Panc1 (cell line): ENCODE results near the gene TNS2. TPM values are rescaled to one million over a fixed set of nuclear protein-coding genes. Genes with fewer than 3 reads are reported as not detected.

Experiments
- ATAC-seq: fragments of 200-7000 bp; cut with Tn5 transposase; 2 replicates; pipeline ENCODE4 v1.9.1; 2020; ENCODE audit warnings: mild to moderate bottlenecking, moderate library complexity
- BruUV-seq: library from RNA; stranded (reverse); fragments of 400-500 nt; replicated peaks from 2 replicates; lab custom pipeline; 2021; lab: Mats Ljungman, UMichigan
- CTCF ChIA-PET: fragments of 300-600 bp; sonication (Branson Sonifier 250); formaldehyde crosslinking; loops from one replicate; lab custom pipeline; 2022; ENCODE audit warnings: antibody characterized with exemption; lab: Charles Lee
- POLR2A ChIA-PET: fragments of 300-600 bp; sonication (Branson Sonifier 250); formaldehyde crosslinking; loops from one replicate; lab custom pipeline; 2022; ENCODE audit warnings: antibody characterized with exemption; lab: Charles Lee
- DNase-seq: peaks from one replicate; pipeline ENCODE4 v3.0.0-alpha.2; 2010; ENCODE audit warnings: low read depth, low spot score
- H3K27ac ChIP-seq: 2 replicates; pipeline ENCODE4 v1.5.1; 2011; ENCODE audit warnings: mild to moderate bottlenecking, low read length, inconsistent platforms
- H3K27me3 ChIP-seq: fragments of 200-500 bp; sonication (Bioruptor generic); 2 replicates; pipeline ENCODE4 v1.6.0; 2014; ENCODE audit warnings: low read length, inconsistent platforms; ENCODE audit not compliant: control insufficient read depth, insufficient read depth
- H3K36me3 ChIP-seq: fragments of 200-500 bp; sonication (Bioruptor generic); 2 replicates; pipeline ENCODE4 v1.5.1; 2014; ENCODE audit warnings: inconsistent platforms, mild to moderate bottlenecking, low read length, moderate library complexity; ENCODE audit not compliant: control insufficient read depth, insufficient read depth
- H3K4me1 ChIP-seq: 2 replicates; pipeline ENCODE4 v1.5.1; 2011; ENCODE audit warnings: inconsistent platforms, mild to moderate bottlenecking, low read length, moderate library complexity; ENCODE audit not compliant: control insufficient read depth, insufficient read depth
- H3K4me3 ChIP-seq, 2 experiments: 2 replicates each; pipeline ENCODE4 v1.5.1; 2011 to 2012; ENCODE audit warnings: low read depth in 2 of 2, low read length in 2 of 2, mild to moderate bottlenecking in 2 of 2, inconsistent platforms in 1 of 2, moderate library complexity in 1 of 2
- H3K9me3 ChIP-seq: fragments of 200-500 bp; sonication (Bioruptor generic); 2 replicates; pipeline ENCODE4 v1.5.1; 2014; ENCODE audit warnings: low read depth, mild to moderate bottlenecking, inconsistent platforms, low read length, moderate library complexity; ENCODE audit not compliant: control insufficient read depth, insufficient read depth
- CTCF ChIP-seq: fragments of 450-650 bp; IDR thresholded peaks from 2 replicates; pipeline ENCODE4 v1.5.1; 2017; ENCODE audit warnings: mild to moderate bottlenecking
- POLR2AphosphoS5 ChIP-seq: IDR thresholded peaks from 2 replicates; pipeline ENCODE4 v1.6.1; 2012; ENCODE audit warnings: mild to moderate bottlenecking, low read depth, low read length, moderate library complexity
- REST ChIP-seq, 2 experiments: IDR thresholded peaks; 2 replicates each; pipeline ENCODE4 v1.6.1; 2011 to 2012; ENCODE audit warnings: low read depth in 2 of 2, control low read depth in 1 of 2, low read length in 1 of 2, mild to moderate bottlenecking in 1 of 2, moderate library complexity in 1 of 2; ENCODE audit not compliant: insufficient read depth in 1 of 2
- SIN3A ChIP-seq: IDR thresholded peaks from 2 replicates; pipeline ENCODE4 v1.6.1; 2012; ENCODE audit warnings: low read depth, mild to moderate bottlenecking, low read length, moderate library complexity, borderline replicate concordance; ENCODE audit not compliant: insufficient read depth
- TCF7L2 ChIP-seq: IDR thresholded peaks from 2 replicates; pipeline ENCODE4 v1.6.1; 2011; ENCODE audit warnings: mild to moderate bottlenecking, low read depth, low read length, inconsistent platforms
- in situ Hi-C: cut with HindIII; loops from 2 replicates; pipeline ENCODE4 v1.10.0; 2016; ENCODE audit warnings: low sequenced_read_pairs, low pct_unique_long_range_greater_than_20kb
- intact Hi-C: fragments of 100-400 bp; cut with micrococcal nuclease; formaldehyde crosslinking; loops from one replicate; pipeline ENCODE4 v1.10.0; 2022; ENCODE audit not compliant: unreplicated experiment
- total RNA-seq: library from RNA; stranded (reverse); gene quantifications from one replicate; pipeline ENCODE4 v1.2.1, GENCODE V29; 2021; ENCODE audit not compliant: unreplicated experiment

The TNS2 gene
- total RNA-seq, 1 experiment from 2014 or later, result 48.1 TPM

- H3K4me1 ChIP-seq, result peaks cover 5% of the 10 kb centered on the region
- in situ Hi-C loops (no loop called here), intact Hi-C loops (loop anchor here (1.0 to 10.0 kb wide), 2 partner anchors 33 to 89 kb away; no protein-coding TSS in a partner anchor)
- no TSS peak for BruUV-seq
- H3K27ac ChIP-seq, result no peak overlapping the region
- ATAC-seq, result peak; percentile 83
- peak in 1 of 2 experiments; percentile 21; a peak in 1 of 4 replicates for TF ChIP-seq REST (IDR thresholded peaks at IDR 0.05; ENCODE audit: insufficient read depth in 1 of 2, low read depth in 2 of 2, low read length in 1 of 2)
- no peak for TF ChIP-seq TCF7L2
- TF ChIP-seq CTCF, result peak; percentile 92
- no peak for TF ChIP-seq SIN3A
- TF ChIP-seq POLR2AphosphoS5, result no peak
- no peaks in the 10 kb centered on the region for H3K9me3 ChIP-seq
- H3K36me3 ChIP-seq, result no peaks in the 10 kb centered on the region; the same call in 1 of the 2 replicates
- DNase-seq, result no peak
- ChIA-PET CTCF (interaction anchor here (0.5 to 2.6 kb wide), 15 partner anchors 10 to 185 kb away, joined by 3 to 43 read pairs (median 4); partner anchors contain the start of genes SOAT2 and SPRYD3), POLR2A (interaction anchor here (0.5 to 0.6 kb wide), 5 partner anchors 13 to 202 kb away, joined by 3 to 5 read pairs (median 4); partner anchors contain the start of genes IGFBP6 and SPRYD3)
- no peaks in the 10 kb centered on the region for H3K27me3 ChIP-seq
- no peak overlapping the region for H3K4me3 ChIP-seq
Measured at GRCh38 chr12:53065975-53066931, 16.4 kb downstream of the TNS2 start.

- in situ Hi-C loops, result no loop called here
- H3K9me3 ChIP-seq, result no peaks in the 10 kb centered on the region
- H3K4me1 ChIP-seq, result no peaks in the 10 kb centered on the region; the same call in 1 of the 2 replicates
- H3K4me3 ChIP-seq, result no peak overlapping the region
- H3K27ac ChIP-seq, result no peak overlapping the region
- no TSS peak for BruUV-seq
- ChIA-PET CTCF (interaction anchor here (0.5 to 2.6 kb wide), 4 partner anchors 9 to 33 kb away, joined by 3 to 43 read pairs (median 4); no protein-coding TSS in a partner anchor), POLR2A (interaction anchor here (0.6 kb wide), 1 partner anchor 114 kb away, joined by 7 read pairs; no protein-coding TSS in a partner anchor)
- ATAC-seq, result no peak
- intact Hi-C loops, result loop anchor here (10.0 kb wide), 1 partner anchor 87 kb away; no protein-coding TSS in a partner anchor
- H3K27me3 ChIP-seq, result no peaks in the 10 kb centered on the region
- TF ChIP-seq REST (IDR thresholded peaks at IDR 0.05; ENCODE audit: insufficient read depth in 1 of 2, low read depth in 2 of 2, low read length in 1 of 2) (no peak), POLR2AphosphoS5 (no peak), TCF7L2 (no peak), SIN3A (no peak)
- no peak for DNase-seq
- no peaks in the 10 kb centered on the region; the same call in 1 of the 2 replicates for H3K36me3 ChIP-seq
Measured at GRCh38 chr12:53067074-53067992, 17.5 kb downstream of the TNS2 start.
